Stomach smooth muscle (tissue), 2 donors: ENCODE measurements around the gene CNGA4.

Experiments
- H3K27ac ChIP-seq: one replicate; pipeline ENCODE4 v1.7.0; 2013; ENCODE audit warnings: mild to moderate bottlenecking, low read length, inconsistent platforms
- H3K27me3 ChIP-seq, 2 donors: one replicate each; pipeline ENCODE4 v1.7.0; 2013; ENCODE audit warnings: low read length in 2 of 2; ENCODE audit not compliant: insufficient read depth in 2 of 2, control insufficient read depth in 1 of 2
- H3K36me3 ChIP-seq, 2 donors: one replicate each; pipeline ENCODE4 v1.7.0; 2013; ENCODE audit warnings: low read length in 2 of 2; ENCODE audit not compliant: control insufficient read depth in 2 of 2, insufficient read depth in 2 of 2
- H3K4me1 ChIP-seq: one replicate; pipeline ENCODE4 v1.7.0; 2013; ENCODE audit warnings: low read length; ENCODE audit not compliant: control insufficient read depth, insufficient read depth
- H3K4me3 ChIP-seq, 2 donors: one replicate each; pipeline ENCODE4 v1.7.0; 2013; ENCODE audit warnings: low read length in 2 of 2
- H3K9ac ChIP-seq, 2 donors: one replicate each; pipeline ENCODE4 v1.7.0; 2013; ENCODE audit warnings: low read length in 2 of 2, mild to moderate bottlenecking in 1 of 2
- H3K9me3 ChIP-seq, 2 donors: one replicate each; pipeline ENCODE4 v1.7.0; 2013; ENCODE audit warnings: low read length in 2 of 2; ENCODE audit not compliant: control insufficient read depth in 2 of 2
- donor health status: healthy.
- donor health status: Pancreatic carcinoma.

The CNGA4 gene, protein sequence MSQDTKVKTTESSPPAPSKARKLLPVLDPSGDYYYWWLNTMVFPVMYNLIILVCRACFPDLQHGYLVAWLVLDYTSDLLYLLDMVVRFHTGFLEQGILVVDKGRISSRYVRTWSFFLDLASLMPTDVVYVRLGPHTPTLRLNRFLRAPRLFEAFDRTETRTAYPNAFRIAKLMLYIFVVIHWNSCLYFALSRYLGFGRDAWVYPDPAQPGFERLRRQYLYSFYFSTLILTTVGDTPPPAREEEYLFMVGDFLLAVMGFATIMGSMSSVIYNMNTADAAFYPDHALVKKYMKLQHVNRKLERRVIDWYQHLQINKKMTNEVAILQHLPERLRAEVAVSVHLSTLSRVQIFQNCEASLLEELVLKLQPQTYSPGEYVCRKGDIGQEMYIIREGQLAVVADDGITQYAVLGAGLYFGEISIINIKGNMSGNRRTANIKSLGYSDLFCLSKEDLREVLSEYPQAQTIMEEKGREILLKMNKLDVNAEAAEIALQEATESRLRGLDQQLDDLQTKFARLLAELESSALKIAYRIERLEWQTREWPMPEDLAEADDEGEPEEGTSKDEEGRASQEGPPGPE

DNA sequence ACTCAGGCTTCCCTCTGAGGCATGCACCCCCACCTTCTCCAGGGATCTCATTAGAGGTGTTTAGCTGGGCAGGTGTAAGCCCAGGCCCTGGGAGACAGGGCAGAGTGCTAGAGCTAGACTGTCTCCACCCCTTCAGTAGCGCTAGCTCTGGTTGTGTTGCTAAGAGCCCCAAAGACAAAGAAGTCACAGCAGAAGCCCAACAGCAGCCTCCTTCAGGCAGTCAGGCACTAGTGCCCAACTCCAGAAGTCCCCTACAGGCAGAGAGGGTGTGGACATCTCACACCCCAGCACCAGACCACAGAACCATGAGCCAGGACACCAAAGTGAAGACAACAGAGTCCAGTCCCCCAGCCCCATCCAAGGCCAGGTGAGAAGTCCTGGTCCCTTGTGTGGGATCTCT lies at the start of gene CNGA4:
CNGA4 (plus strand) TSS at position 188 of the 400 bp plus-strand sequence; CDS start at position 306, 118 bp downstream.
- Histone ChIP-seq H3K36me3 (no peaks in the 10 kb centered on the region), H3K27ac (no peak within 1 kb of the TSS), H3K4me3 (no peak within 1 kb of the TSS), H3K4me1 (peaks cover under 1% of the 10 kb centered on the region), H3K9ac (no peak within 1 kb of the TSS), H3K27me3 (no peaks in the 10 kb centered on the region), H3K9me3 (no peaks in the 10 kb centered on the region)

GRCh38 chr11:6191742-6192141 lies 47.1 kb upstream of the CNGA4 start:
- Histone ChIP-seq H3K9me3 (no peaks in the 10 kb centered on the region), H3K27ac (no peak overlapping the region), H3K9ac (no peak overlapping the region), H3K27me3 (no peaks in the 10 kb centered on the region), H3K36me3 (no peaks in the 10 kb centered on the region), H3K4me1 (no peaks in the 10 kb centered on the region), H3K4me3 (no peak overlapping the region)

DNA sequence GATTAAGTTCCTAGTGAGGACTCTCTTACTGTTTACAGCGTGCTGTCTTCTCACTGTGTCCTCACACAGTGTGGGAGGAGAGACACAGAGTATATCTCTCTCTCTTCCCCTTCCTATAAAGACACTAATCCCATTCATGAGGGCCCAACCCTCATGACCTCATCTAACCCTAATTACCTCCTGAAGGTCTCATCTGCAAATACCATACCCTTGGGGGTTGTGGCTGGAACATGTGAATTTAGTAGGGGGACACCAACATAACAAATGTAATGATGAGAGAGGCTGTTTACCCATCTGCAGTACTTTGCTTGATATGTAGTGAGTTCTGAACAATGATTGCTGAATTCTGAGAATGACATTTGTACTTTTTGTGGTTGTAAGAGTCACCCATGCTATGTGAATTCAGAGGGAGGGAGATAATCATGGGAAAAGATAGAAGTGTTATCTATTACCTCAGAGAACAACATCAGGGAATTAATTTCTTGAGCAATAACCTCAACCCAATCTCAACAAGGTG lies 44.8 kb upstream of the CNGA4 start:
- Histone ChIP-seq H3K9ac (no peak overlapping the region), H3K4me1 (no peaks in the 10 kb centered on the region), H3K9me3 (no peaks in the 10 kb centered on the region), H3K27me3 (no peaks in the 10 kb centered on the region), H3K36me3 (no peaks in the 10 kb centered on the region), H3K4me3 (no peak overlapping the region), H3K27ac (no peak overlapping the region)

- no peak overlapping the region for H3K9ac ChIP-seq
- no peaks in the 10 kb centered on the region for H3K9me3 ChIP-seq
Measured at GRCh38 chr11:6196396-6196795, 42.5 kb upstream of the CNGA4 start.

DNA sequence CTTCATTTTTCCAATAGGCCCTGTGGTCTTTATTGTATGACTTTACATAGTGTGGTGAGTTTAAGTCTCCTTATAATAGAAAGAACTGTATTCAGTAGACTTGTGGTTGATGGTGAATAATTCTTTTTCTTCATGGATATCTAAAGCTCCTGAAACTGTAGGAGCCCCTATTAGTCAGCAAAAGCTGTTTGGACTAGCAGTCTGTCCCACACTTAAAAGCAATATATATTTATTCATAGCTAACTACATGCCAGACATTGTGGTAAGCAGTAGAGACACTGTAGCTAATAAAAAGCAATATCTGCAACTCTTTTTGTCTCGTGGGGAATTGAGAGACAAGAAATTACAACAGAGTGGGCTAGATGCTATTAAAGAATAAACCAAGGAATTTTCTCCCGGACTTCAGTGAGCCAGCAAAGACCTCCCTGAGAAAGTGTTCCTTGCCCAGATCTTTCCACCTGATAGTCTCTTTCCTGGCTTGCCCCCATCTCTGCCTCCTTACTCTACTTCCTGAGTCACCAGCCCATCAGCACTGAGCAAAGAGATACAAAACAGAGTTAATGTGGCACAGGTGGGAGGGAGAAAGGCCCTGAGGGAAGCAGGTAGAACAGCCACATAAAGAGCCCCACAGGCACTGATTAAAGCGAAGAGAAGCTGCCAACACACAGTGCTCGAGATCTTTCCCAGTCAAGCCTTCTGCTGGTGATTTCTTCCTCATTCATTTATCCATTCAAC lies 41.3 kb upstream of the CNGA4 start:
- no peak overlapping the region for H3K4me3 ChIP-seq
- no peaks in the 10 kb centered on the region for H3K9me3 ChIP-seq
- no peaks in the 10 kb centered on the region for H3K27me3 ChIP-seq
- H3K4me1 ChIP-seq, result no peaks in the 10 kb centered on the region
- no peaks in the 10 kb centered on the region for H3K36me3 ChIP-seq
- no peak overlapping the region for H3K9ac ChIP-seq
- H3K27ac ChIP-seq, result no peak overlapping the region

More at GRCh38 chr11:6196396-6196795, 42.5 kb upstream of the CNGA4 start:
- no peak overlapping the region for H3K4me3 ChIP-seq
- H3K27ac ChIP-seq, result no peak overlapping the region
- no peaks in the 10 kb centered on the region for H3K27me3 ChIP-seq
- no peaks in the 10 kb centered on the region for H3K4me1 ChIP-seq
- no peaks in the 10 kb centered on the region for H3K36me3 ChIP-seq

- H3K27ac ChIP-seq, result no peak within 1 kb of the TSS
- no peak within 1 kb of the TSS for H3K4me3 ChIP-seq
- H3K27me3 ChIP-seq, result no peaks in the 10 kb centered on the region
- H3K4me1 ChIP-seq, result no peaks in the 10 kb centered on the region
- peaks cover 0 to 3% of the 10 kb centered on the region in 2 donors for H3K36me3 ChIP-seq
- no peaks in the 10 kb centered on the region for H3K9me3 ChIP-seq
- no peak within 1 kb of the TSS for H3K9ac ChIP-seq
Measured at GRCh38 chr11:6199174-6199810, 39.6 kb upstream of the CNGA4 start, which contains the start of gene OR52W1. Gene OR52W1, plus strand, starts transcription at chr11:6199224. Its CDS starts 0 bp downstream, at chr11:6199224.

DNA sequence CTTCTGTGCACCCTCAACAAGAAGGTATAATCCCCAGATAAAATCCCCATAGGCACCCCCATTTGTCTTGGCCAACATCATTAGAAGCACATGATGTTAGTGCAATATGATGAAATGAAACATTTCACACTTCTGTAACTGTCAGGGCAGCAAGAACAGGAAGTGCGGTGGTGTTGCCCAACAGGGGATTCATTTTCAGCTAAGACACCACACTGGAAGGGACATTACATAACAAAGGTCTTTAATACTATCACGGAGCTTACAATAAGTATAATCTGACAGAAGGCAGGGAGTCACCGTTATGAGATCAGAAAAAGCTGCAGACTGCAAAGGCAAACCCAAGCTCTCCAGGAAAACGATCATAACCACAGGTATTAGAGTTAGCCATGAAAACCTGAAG lies 37.9 kb upstream of the CNGA4 start:
- Histone ChIP-seq H3K27me3 (no peaks in the 10 kb centered on the region), H3K4me1 (no peaks in the 10 kb centered on the region), H3K4me3 (no peak overlapping the region), H3K27ac (no peak overlapping the region), H3K9ac (no peak overlapping the region), H3K9me3 (no peaks in the 10 kb centered on the region), H3K36me3 (peaks cover 2 to 7% of the 10 kb centered on the region in 2 donors)

- Histone ChIP-seq H3K27ac (no peak overlapping the region), H3K9ac (no peak overlapping the region), H3K4me1 (no peaks in the 10 kb centered on the region), H3K27me3 (no peaks in the 10 kb centered on the region), H3K9me3 (no peaks in the 10 kb centered on the region), H3K4me3 (no peak overlapping the region), H3K36me3 (peaks cover 2 to 7% of the 10 kb centered on the region in 2 donors)
Measured at GRCh38 chr11:6201481-6201880, 37.4 kb upstream of the CNGA4 start.

GRCh38 chr11:6202041-6202440 lies 36.8 kb upstream of the CNGA4 start:
- Histone ChIP-seq H3K9ac (no peak overlapping the region), H3K4me3 (no peak overlapping the region), H3K27me3 (no peaks in the 10 kb centered on the region), H3K4me1 (no peaks in the 10 kb centered on the region), H3K27ac (no peak overlapping the region), H3K9me3 (no peaks in the 10 kb centered on the region), H3K36me3 (peaks cover 2 to 7% of the 10 kb centered on the region in 2 donors)

DNA sequence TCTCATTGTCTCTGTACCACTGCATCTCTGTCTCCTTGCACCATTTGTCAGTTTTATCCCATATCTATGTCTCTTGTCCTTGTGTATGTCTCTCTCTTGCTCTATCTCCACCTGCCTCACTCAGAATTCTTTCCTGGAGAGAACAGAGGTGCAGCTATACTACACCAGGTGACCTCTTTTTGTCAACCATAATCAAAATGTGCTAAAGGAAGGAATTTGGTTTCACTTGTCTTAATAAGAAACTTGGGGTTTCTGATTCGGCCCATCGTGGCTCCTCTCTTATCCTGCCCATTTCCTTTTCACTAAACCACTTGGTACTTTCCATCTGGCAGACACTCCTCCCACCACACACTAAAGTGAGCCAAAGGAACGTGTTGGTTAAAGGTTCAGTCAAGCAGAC lies 35.6 kb upstream of the CNGA4 start:
- Histone ChIP-seq H3K36me3 (peaks cover 5 to 7% of the 10 kb centered on the region in 2 donors), H3K4me3 (no peak overlapping the region), H3K9me3 (no peaks in the 10 kb centered on the region), H3K4me1 (no peaks in the 10 kb centered on the region), H3K27me3 (no peaks in the 10 kb centered on the region), H3K27ac (no peak overlapping the region), H3K9ac (no peak overlapping the region)
